ENCODE measurements around the gene IGLL1.

The IGLL1 gene

GRCh38 chr22:23553924-23554870, 25.9 kb downstream of the IGLL1 start:
- Histone ChIP-seq H3K36me3 (ENCODE audit: low read depth) (no peaks in the 10 kb centered on the region), H3K4me3 (ENCODE audit: severe bottlenecking) (no peak overlapping the region), H3K4me1 (ENCODE audit: insufficient read depth, poor library complexity, severe bottlenecking) (no peaks in the 10 kb centered on the region), H3K9me3 (ENCODE audit: severe bottlenecking) (no peaks in the 10 kb centered on the region), H3K27ac (ENCODE audit: poor library complexity, severe bottlenecking) (no peak overlapping the region), H3K27me3 (ENCODE audit: insufficient read depth, poor library complexity, severe bottlenecking) (no peaks in the 10 kb centered on the region)
- no peak for TF ChIP-seq CTCF (IDR thresholded peaks at IDR 0.05; ENCODE audit: poor library complexity, severe bottlenecking)
- ATAC-seq (ENCODE audit: low read depth), result no peak
- DNase-seq (ENCODE audit: low spot score), result no peak

- ATAC-seq (ENCODE audit: low read depth) (no peak), DNase-seq (ENCODE audit: low spot score) (no peak)
- H3K27me3 ChIP-seq (ENCODE audit: insufficient read depth, poor library complexity, severe bottlenecking), result no peaks in the 10 kb centered on the region
- H3K4me1 ChIP-seq (ENCODE audit: insufficient read depth, poor library complexity, severe bottlenecking), result no peaks in the 10 kb centered on the region
- TF ChIP-seq CTCF (IDR thresholded peaks at IDR 0.05; ENCODE audit: poor library complexity, severe bottlenecking), result no peak
- no peaks in the 10 kb centered on the region for H3K9me3 ChIP-seq (ENCODE audit: severe bottlenecking)
- H3K4me3 ChIP-seq (ENCODE audit: severe bottlenecking), result no peak overlapping the region
- H3K36me3 ChIP-seq (ENCODE audit: low read depth), result no peaks in the 10 kb centered on the region
- H3K27ac ChIP-seq (ENCODE audit: poor library complexity, severe bottlenecking), result no peak overlapping the region
Measured at GRCh38 chr22:23553438-23553837, 26.7 kb downstream of the IGLL1 start.

- Histone ChIP-seq H3K27ac (ENCODE audit: poor library complexity, severe bottlenecking) (no peak overlapping the region), H3K4me3 (ENCODE audit: severe bottlenecking) (no peak overlapping the region)
- no peak for TF ChIP-seq CTCF (IDR thresholded peaks at IDR 0.05; ENCODE audit: poor library complexity, severe bottlenecking)
Measured at GRCh38 chr22:23552573-23552972, 27.5 kb downstream of the IGLL1 start.

DNA sequence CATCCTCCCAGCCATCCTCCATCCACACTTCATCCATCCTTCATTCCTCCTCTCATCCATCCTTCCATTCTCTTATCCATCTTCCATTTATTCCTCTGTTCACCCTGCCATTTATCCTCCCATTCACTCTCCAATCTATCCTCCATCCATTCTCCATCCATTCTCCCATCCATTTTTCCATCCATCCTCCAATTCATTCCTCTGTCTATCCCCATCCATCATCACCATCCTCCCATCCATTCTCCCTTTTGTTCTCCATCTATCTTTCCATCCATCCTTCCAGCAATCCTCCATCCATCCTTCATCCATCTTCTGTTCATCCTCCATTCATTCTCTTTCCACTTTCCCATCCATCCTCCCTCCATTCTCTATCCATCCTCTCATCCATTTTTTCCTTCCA, 28.7 kb downstream of the IGLL1 start:
- Histone ChIP-seq H3K27ac (ENCODE audit: poor library complexity, severe bottlenecking) (no peak overlapping the region), H3K4me3 (ENCODE audit: severe bottlenecking) (no peak overlapping the region), H3K36me3 (ENCODE audit: low read depth) (no peaks in the 10 kb centered on the region), H3K27me3 (ENCODE audit: insufficient read depth, poor library complexity, severe bottlenecking) (no peaks in the 10 kb centered on the region), H3K9me3 (ENCODE audit: severe bottlenecking) (no peaks in the 10 kb centered on the region), H3K4me1 (ENCODE audit: insufficient read depth, poor library complexity, severe bottlenecking) (no peaks in the 10 kb centered on the region)
- TF ChIP-seq CTCF (IDR thresholded peaks at IDR 0.05; ENCODE audit: poor library complexity, severe bottlenecking), result no peak
- no peak for ATAC-seq (ENCODE audit: low read depth)
- no peak for DNase-seq (ENCODE audit: low spot score)

More at GRCh38 chr22:23552573-23552972, 27.5 kb downstream of the IGLL1 start:
- ATAC-seq (ENCODE audit: low read depth), result no peak
- no peak for DNase-seq (ENCODE audit: low spot score)
- Histone ChIP-seq H3K27me3 (ENCODE audit: insufficient read depth, poor library complexity, severe bottlenecking) (no peaks in the 10 kb centered on the region), H3K36me3 (ENCODE audit: low read depth) (no peaks in the 10 kb centered on the region), H3K9me3 (ENCODE audit: severe bottlenecking) (no peaks in the 10 kb centered on the region), H3K4me1 (ENCODE audit: insufficient read depth, poor library complexity, severe bottlenecking) (no peaks in the 10 kb centered on the region)
